ENCODE measurements around the gene IL11. TPM values are rescaled to one million over a fixed set of nuclear protein-coding genes. Genes with fewer than 3 reads are reported as not detected.
"Not testable (repeated sequence)": the region's sequence is repeated elsewhere in the genome, so short reads cannot be mapped to it uniquely, and the experiment has no call there.

Gene IL11
- under 1 TPM in 1 of 2 donors, not detected in 1; 0.32 TPM for total RNA-seq

GRCh38 chr19:55370305-55370988 lies at the start of gene IL11:
IL11 (minus strand) TSS chr19:55370463; CDS start chr19:55370310, 153 bp downstream.
- H3K9me3 Mint-ChIP-seq, result no peaks in the 10 kb centered on the region
- H3K27ac Mint-ChIP-seq, result no peak within 1 kb of the TSS
- ATAC-seq, result peak in 1 of 2 donors; percentile 8
- DNase-seq (ENCODE audit: low spot score in 2 of 2), result no peak
- no peaks in the 10 kb centered on the region for H3K36me3 Mint-ChIP-seq

- peak overlapping the region in 1 of 2 donors; percentile 48 for H3K27ac Mint-ChIP-seq
- ATAC-seq, result no peak
- DNase-seq (ENCODE audit: low spot score in 2 of 2), result no peak
- no peaks in the 10 kb centered on the region for H3K36me3 Mint-ChIP-seq
- H3K9me3 Mint-ChIP-seq, result no peaks in the 10 kb centered on the region
These were observed 49.5 kb upstream of the IL11 start for GRCh38 chr19:55419624-55420236.

DNA sequence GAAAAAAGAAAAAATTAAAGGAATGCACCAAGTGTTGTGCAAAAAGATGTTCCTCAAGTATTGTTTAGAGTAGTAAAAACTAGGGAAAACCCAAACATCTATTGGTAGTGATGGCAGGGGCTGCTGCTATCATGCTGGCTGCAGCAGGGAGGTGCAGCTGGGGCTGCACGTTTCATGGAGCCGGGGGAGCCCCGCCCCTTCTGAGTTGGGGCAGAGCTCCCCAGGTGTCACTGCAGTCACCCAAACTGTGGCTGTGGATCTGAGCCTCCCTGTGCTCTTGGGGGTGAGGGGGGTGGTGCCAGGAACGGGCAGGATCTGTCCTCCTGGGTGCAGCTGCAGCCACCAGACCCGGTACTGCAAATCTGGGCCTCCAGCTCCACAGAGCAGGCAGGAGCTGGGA lies 48.8 kb upstream of the IL11 start:
- no peak for ATAC-seq
- Mint-ChIP-seq H3K9me3 (no peaks in the 10 kb centered on the region), H3K36me3 (no peaks in the 10 kb centered on the region), H3K27ac (no peak overlapping the region)
- no peak for DNase-seq (ENCODE audit: low spot score in 2 of 2)

DNA sequence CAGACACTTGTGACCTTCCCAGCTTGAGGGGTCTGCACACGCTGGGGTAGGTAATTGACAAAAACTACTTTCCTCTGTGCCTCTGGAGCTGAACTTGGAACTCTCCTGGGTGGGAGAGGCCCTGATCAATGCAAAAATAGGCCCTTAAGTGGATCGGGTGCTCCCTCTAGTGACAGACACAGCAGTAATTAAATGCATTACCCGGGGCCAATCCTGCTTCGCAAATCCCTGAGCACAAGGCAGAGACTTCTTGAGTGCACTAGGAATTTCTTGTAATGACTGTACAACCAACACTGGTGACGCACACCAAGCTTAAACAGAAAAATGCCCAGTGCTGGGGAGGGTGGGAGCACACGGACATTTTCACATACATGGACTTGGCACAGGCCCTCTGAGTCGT lies 47.9 kb upstream of the IL11 start:
- H3K27ac Mint-ChIP-seq, result no peak overlapping the region
- H3K9me3 Mint-ChIP-seq, result no peaks in the 10 kb centered on the region
- H3K36me3 Mint-ChIP-seq, result no peaks in the 10 kb centered on the region
- DNase-seq (ENCODE audit: low spot score in 2 of 2) (peak in 1 of 2 donors; percentile 61), ATAC-seq (peak; percentile 81 to 84)

- DNase-seq (ENCODE audit: low spot score in 2 of 2) (no peak), ATAC-seq (no peak)
- Mint-ChIP-seq H3K27ac (no peak overlapping the region), H3K36me3 (peaks cover 37 to 43% of the 10 kb centered on the region in 2 donors), H3K9me3 (peaks cover 4 to 15% of the 10 kb centered on the region in 2 donors)
These were observed 39.9 kb upstream of the IL11 start for GRCh38 chr19:55410168-55410567.

GRCh38 chr19:55409179-55409578 lies 38.9 kb upstream of the IL11 start:
- Mint-ChIP-seq H3K27ac (peak overlapping the region; percentile 97 to 99), H3K9me3 (peaks cover 4 to 15% of the 10 kb centered on the region in 2 donors), H3K36me3 (peaks cover 37 to 43% of the 10 kb centered on the region in 2 donors)
- DNase-seq (ENCODE audit: low spot score in 2 of 2); ATAC-seq: not testable (repeated sequence)

DNA sequence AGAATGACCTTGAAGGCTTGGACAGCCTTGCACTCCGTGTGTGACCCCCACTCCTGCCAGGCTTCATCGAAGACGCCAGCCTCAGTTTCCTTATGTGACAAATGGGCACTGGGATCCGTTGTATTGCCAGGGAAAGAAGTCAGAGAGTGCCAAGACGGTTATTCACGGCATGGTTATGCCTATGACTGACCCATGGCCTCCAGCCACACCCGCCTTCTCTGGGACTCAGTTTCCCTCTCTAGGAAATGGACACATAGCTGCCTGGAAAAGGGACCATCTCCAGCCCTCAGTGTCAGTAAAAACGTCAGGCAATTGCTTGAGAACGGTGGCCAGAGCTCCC lies 38.2 kb upstream of the IL11 start:
- H3K9me3 Mint-ChIP-seq, result peaks cover 4 to 15% of the 10 kb centered on the region in 2 donors
- peak overlapping the region; percentile 97 to 99 for H3K27ac Mint-ChIP-seq
- no peak for ATAC-seq
- peaks cover 37 to 43% of the 10 kb centered on the region in 2 donors for H3K36me3 Mint-ChIP-seq
- no peak for DNase-seq (ENCODE audit: low spot score in 2 of 2)

GRCh38 chr19:55407800-55408532 lies 37.7 kb upstream of the IL11 start:
- DNase-seq (ENCODE audit: low spot score in 2 of 2) (peak; percentile 96), ATAC-seq (peak; percentile 91 to 94)
- Mint-ChIP-seq H3K27ac (peak overlapping the region; percentile 97 to 99), H3K36me3 (peaks cover 41 to 49% of the 10 kb centered on the region in 2 donors), H3K9me3 (peaks cover 4 to 15% of the 10 kb centered on the region in 2 donors)

- DNase-seq (ENCODE audit: low spot score in 2 of 2); ATAC-seq: not testable (repeated sequence)
- Mint-ChIP-seq H3K27ac (peak within 1 kb of the TSS; percentile 97 to 99), H3K9me3 (peaks cover 4 to 15% of the 10 kb centered on the region in 2 donors), H3K36me3 (peaks cover 42 to 51% of the 10 kb centered on the region in 2 donors)
These were observed 37.2 kb upstream of the IL11 start, which contains the start of gene UBE2S for GRCh38 chr19:55407550-55407799. UBE2S (minus strand) TSS chr19:55407788; CDS start chr19:55407589, 199 bp downstream.

GRCh38 chr19:55406826-55407549 lies 36.7 kb upstream of the IL11 start:
- DNase-seq (ENCODE audit: low spot score in 2 of 2) (peak in 1 of 2 donors; percentile 35), ATAC-seq (peak in 1 of 2 donors; percentile 2)
- Mint-ChIP-seq H3K9me3 (peaks cover 4 to 15% of the 10 kb centered on the region in 2 donors), H3K27ac (peak overlapping the region; percentile 96 to 99), H3K36me3 (peaks cover 44 to 54% of the 10 kb centered on the region in 2 donors)

DNA sequence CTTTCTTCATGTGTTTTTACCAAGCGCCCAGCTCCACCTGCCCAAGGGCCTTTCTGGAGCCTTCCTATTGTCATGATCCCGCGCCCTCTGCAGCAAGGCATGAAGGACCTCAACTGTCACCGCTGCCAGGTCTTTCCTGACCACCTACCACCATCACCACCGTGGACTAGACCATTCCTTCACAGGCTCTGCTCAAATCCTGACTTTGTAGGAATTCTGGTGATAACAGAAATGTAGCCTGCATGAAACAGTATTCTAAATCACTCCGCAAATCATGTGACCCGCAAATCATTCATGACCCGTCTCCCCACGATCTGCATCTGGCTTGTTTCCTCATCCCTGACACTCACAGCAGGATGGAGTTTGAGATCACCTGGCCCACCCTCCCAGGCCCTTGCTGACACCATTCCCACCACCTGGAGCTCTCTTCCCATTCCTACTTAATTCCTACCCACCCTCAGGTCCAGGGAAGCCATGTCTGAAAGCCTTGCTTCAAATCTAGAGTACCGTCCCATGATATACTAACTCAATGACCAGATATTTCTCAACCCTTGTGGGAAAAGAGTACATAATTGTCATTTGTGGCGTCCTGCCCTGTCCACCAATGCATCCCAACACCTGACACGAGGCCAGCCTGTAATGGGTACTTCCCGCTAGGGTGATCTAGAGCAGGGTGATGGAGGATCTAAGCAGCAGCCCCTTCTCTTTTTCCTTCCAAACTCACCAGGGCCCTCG lies 36.0 kb upstream of the IL11 start:
- ATAC-seq, result no peak
- DNase-seq (ENCODE audit: low spot score in 2 of 2), result no peak
- H3K9me3 Mint-ChIP-seq, result peaks cover 4 to 13% of the 10 kb centered on the region in 2 donors
- peaks cover 47 to 59% of the 10 kb centered on the region in 2 donors for H3K36me3 Mint-ChIP-seq
- peak overlapping the region; percentile 97 to 99 for H3K27ac Mint-ChIP-seq

DNA sequence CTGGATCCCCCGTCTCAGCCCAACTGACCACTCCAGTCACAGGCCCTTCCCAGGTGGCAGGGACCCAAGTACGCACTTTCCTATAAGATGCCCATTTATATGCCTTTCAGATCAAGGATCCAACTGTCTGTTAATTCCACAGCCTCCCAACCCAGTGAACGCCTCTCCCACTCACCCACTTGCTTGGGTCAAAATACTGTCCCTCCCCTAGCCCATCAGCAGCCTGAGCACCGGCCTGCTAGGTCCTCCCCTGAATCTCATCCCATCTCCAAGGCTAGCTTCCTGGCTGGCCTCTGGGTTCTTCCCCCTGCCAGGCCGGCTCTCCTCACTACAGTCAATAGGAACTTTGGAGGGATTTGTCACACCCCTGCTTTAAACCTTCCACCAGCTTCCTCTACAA lies 35.4 kb upstream of the IL11 start:
- no peak for DNase-seq (ENCODE audit: low spot score in 2 of 2)
- ATAC-seq, result no peak
- Mint-ChIP-seq H3K36me3 (peaks cover 47 to 63% of the 10 kb centered on the region in 2 donors), H3K9me3 (peaks cover 4 to 12% of the 10 kb centered on the region in 2 donors), H3K27ac (peak overlapping the region; percentile 97 to 99)

GRCh38 chr19:55402509-55402908 lies 32.2 kb upstream of the IL11 start:
- no peak for ATAC-seq

DNA sequence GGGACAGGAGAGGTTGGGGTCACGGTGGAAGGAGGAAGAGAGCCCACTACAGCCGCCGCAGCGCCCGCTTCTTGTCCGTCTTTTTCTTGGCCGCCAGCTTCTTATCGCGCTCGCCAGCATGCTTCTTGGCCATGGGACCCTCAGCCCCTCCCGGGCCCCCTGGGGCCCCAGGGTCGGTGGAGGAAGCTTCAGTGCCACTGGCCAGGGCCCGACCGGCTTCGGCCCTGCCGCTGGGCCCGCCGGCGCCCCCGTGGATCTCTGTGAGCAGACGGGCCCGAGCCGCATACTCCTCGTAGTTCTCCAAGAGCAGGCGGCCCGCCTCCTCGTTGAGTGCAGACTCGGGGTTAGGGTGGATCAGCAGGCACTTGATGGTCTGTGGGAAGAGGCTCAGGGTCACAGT lies 31.1 kb upstream of the IL11 start:
- not testable (repeated sequence) for H3K9me3 Mint-ChIP-seq; ATAC-seq; DNase-seq (ENCODE audit: low spot score in 2 of 2)
- H3K36me3 Mint-ChIP-seq, result peaks cover 20 to 33% of the 10 kb centered on the region in 2 donors
- peak overlapping the region; percentile 57 to 96 for H3K27ac Mint-ChIP-seq

More at GRCh38 chr19:55402509-55402908, 32.2 kb upstream of the IL11 start:
- Mint-ChIP-seq H3K36me3 (peaks cover 27 to 41% of the 10 kb centered on the region in 2 donors), H3K9me3 (no peaks in the 10 kb centered on the region), H3K27ac (peak overlapping the region; percentile 45 to 96)
- DNase-seq (ENCODE audit: low spot score in 2 of 2), result no peak

DNA sequence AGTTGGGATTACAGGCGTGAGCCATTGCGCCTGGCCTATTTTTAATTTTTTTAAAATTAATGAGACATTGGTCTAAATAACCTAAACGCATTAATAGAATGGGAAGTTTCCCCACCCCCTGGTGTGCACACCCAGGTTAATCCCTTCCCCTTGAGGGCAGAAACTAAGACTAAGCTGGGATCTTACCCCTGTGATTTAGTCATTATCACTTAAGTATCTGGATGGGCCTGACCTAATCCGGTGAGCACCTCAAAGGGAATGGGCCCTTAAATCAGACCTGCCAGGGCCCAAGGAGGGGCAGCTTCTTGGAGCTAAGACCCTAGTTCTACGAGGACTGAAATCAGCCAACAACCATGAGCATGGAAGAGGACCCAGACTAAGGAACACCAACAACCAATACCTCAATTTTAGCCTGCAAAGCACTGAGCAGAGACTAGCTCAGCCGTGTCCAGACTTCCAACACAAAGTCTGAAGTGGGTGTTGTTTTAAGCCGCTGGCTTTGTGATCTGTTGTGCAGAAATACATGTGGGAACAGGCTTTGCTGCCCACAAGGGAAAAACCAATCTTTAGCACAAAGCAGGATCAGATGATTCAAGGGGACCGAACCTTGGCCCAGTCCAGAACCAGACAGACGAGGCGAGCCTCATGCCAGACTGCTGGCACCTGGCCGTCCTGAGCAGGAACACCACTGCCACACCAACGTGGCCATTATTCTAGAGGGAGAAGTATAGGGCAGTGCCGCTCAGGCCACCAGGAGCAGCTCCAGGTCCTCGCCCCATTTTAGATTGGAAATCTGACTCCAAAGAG lies 30.2 kb upstream of the IL11 start:
- ATAC-seq (peak in 1 of 2 donors; percentile 11), DNase-seq (ENCODE audit: low spot score in 2 of 2) (no peak)
- H3K27ac Mint-ChIP-seq, result peak overlapping the region; percentile 48 to 86
- no peaks in the 10 kb centered on the region for H3K9me3 Mint-ChIP-seq
- peaks cover 11 to 24% of the 10 kb centered on the region in 2 donors for H3K36me3 Mint-ChIP-seq
